Measurements from ENCODE around the gene EFTUD2. TPM values are rescaled to one million over a fixed set of nuclear protein-coding genes. Genes with fewer than 3 reads are reported as not detected.

EFTUD2 gene
- total RNA-seq, 4 donors from 2014 or later: 37.4 to 136 (median 65.4) TPM

- in situ Hi-C loops (cut with MboI; ENCODE audit: low pct_ligation_motif_present in 1 of 4, low pct_unique_long_range_greater_than_20kb in 1 of 4, low sequenced_read_pairs in 3 of 4): loop anchor here in 2 of 4 donors (10.0 kb wide), 2 partner anchors 184 to 194 kb away; no protein-coding TSS in a partner anchor
- H3K27ac ChIP-seq: no peak overlapping the region
- H3K27me3 ChIP-seq: peaks cover 21% of the 10 kb centered on the region
- DNase-seq: no peak
- peaks cover 9 to 17% (median 13%) of the 10 kb centered on the region in 4 donors for H3K4me1 ChIP-seq
- H3K36me3 ChIP-seq: no peaks in the 10 kb centered on the region
- TF ChIP-seq POLR2A (IDR thresholded peaks at IDR 0.05) (no peak), POLR2AphosphoS5 (IDR thresholded peaks at IDR 0.05) (no peak), EP300 (IDR thresholded peaks at IDR 0.05; ENCODE audit: low read depth) (no peak), CTCF (IDR thresholded peaks at IDR 0.05) (no peak)
- H3K9me3 ChIP-seq: no peaks in the 10 kb centered on the region
- no peak overlapping the region for H3K4me3 ChIP-seq
- intact Hi-C loops (cut with DNase I; ENCODE audit: low total_unique reads): no loop called here
- 71 to 89% methylated on average over 5 to 12 of the region's 13 CpGs for WGBS, 2 donors (ENCODE audit: low coverage in 1 of 2)
Observed at GRCh38 chr17:44910231-44911106, 11.2 kb upstream of the EFTUD2 start.

GRCh38 chr17:44909681-44910144, 10.5 kb upstream of the EFTUD2 start:
- intact Hi-C loops (cut with DNase I; ENCODE audit: low total_unique reads) (no loop called here), in situ Hi-C loops (cut with MboI; ENCODE audit: low pct_ligation_motif_present in 1 of 4, low pct_unique_long_range_greater_than_20kb in 1 of 4, low sequenced_read_pairs in 3 of 4) (loop anchor here in 2 of 4 donors (10.0 kb wide), 2 partner anchors 185 to 195 kb away; no protein-coding TSS in a partner anchor)
- WGBS, 2 donors (ENCODE audit: low coverage in 1 of 2): 40 to 77% methylated on average over 1 to 10 of the region's 11 CpGs
- Histone ChIP-seq H3K9me3 (no peaks in the 10 kb centered on the region), H3K4me3 (no peak overlapping the region), H3K36me3 (no peaks in the 10 kb centered on the region), H3K27ac (no peak overlapping the region), H3K27me3 (peaks cover 21% of the 10 kb centered on the region), H3K4me1 (peaks cover 9 to 22% (median 16%) of the 10 kb centered on the region in 4 donors)
- no peak for DNase-seq
- TF ChIP-seq POLR2A (IDR thresholded peaks at IDR 0.05): no peak
- no peak for TF ChIP-seq POLR2AphosphoS5 (IDR thresholded peaks at IDR 0.05)
- TF ChIP-seq CTCF (IDR thresholded peaks at IDR 0.05): no peak
- no peak for TF ChIP-seq EP300 (IDR thresholded peaks at IDR 0.05; ENCODE audit: low read depth)

- intact Hi-C loops (cut with DNase I; ENCODE audit: low total_unique reads) (no loop called here), in situ Hi-C loops (cut with MboI; ENCODE audit: low pct_ligation_motif_present in 1 of 4, low pct_unique_long_range_greater_than_20kb in 1 of 4, low sequenced_read_pairs in 3 of 4) (no loop called here)
- Histone ChIP-seq H3K4me3 (no peak overlapping the region), H3K36me3 (no peaks in the 10 kb centered on the region), H3K9me3 (no peaks in the 10 kb centered on the region), H3K27me3 (peaks cover 21% of the 10 kb centered on the region), H3K27ac (no peak overlapping the region), H3K4me1 (peaks cover 9 to 22% (median 16%) of the 10 kb centered on the region in 4 donors)
- 83 to 97% methylated on average over 8 to 10 of the region's 10 CpGs for WGBS, 2 donors (ENCODE audit: low coverage in 1 of 2)
- no peak for DNase-seq
- TF ChIP-seq POLR2A (IDR thresholded peaks at IDR 0.05): no peak
- TF ChIP-seq POLR2AphosphoS5 (IDR thresholded peaks at IDR 0.05): no peak
- no peak for TF ChIP-seq CTCF (IDR thresholded peaks at IDR 0.05)
- TF ChIP-seq EP300 (IDR thresholded peaks at IDR 0.05; ENCODE audit: low read depth): no peak
Observed at GRCh38 chr17:44908761-44909326, 9.6 kb upstream of the EFTUD2 start.

GRCh38 chr17:44907729-44908470, 8.7 kb upstream of the EFTUD2 start:
- in situ Hi-C loops (cut with MboI; ENCODE audit: low pct_ligation_motif_present in 1 of 4, low pct_unique_long_range_greater_than_20kb in 1 of 4, low sequenced_read_pairs in 3 of 4): no loop called here
- DNase-seq: no peak
- H3K9me3 ChIP-seq: no peaks in the 10 kb centered on the region
- no peak overlapping the region for H3K4me3 ChIP-seq
- H3K27ac ChIP-seq: no peak overlapping the region
- peaks cover 17% of the 10 kb centered on the region for H3K27me3 ChIP-seq
- intact Hi-C loops (cut with DNase I; ENCODE audit: low total_unique reads): no loop called here
- peaks cover 9 to 22% (median 16%) of the 10 kb centered on the region in 4 donors for H3K4me1 ChIP-seq
- TF ChIP-seq EP300 (IDR thresholded peaks at IDR 0.05; ENCODE audit: low read depth) (no peak), POLR2A (IDR thresholded peaks at IDR 0.05) (no peak), POLR2AphosphoS5 (IDR thresholded peaks at IDR 0.05) (no peak), CTCF (IDR thresholded peaks at IDR 0.05) (no peak)
- 76% methylated on average over 11 of the region's 11 CpGs; no CpG with 5 or more reads in 1 of the 2 donors for WGBS, 2 donors (ENCODE audit: low coverage in 1 of 2)
- H3K36me3 ChIP-seq: no peaks in the 10 kb centered on the region
